Fibroblast of skin of left quadriceps (primary cell): ENCODE results near the gene TGM5.
"Not testable (repeated sequence)": the region's sequence is repeated elsewhere in the genome, so short reads cannot be mapped to it uniquely, and the experiment has no call there.

Experiments used
- DNase-seq, 2 experiments: peaks; one replicate each; pipeline ENCODE4 v3.0.0-alpha.2; 2013; ENCODE audit warnings: low read depth in 2 of 2

The TGM5 gene

GRCh38 chr15:43276563-43277200, 10.0 kb upstream of the TGM5 start:
- no peak for DNase-seq

- DNase-seq, result no peak
These were observed 9.2 kb upstream of the TGM5 start for GRCh38 chr15:43275740-43276562.

GRCh38 chr15:43274136-43274535, 7.4 kb upstream of the TGM5 start:
- DNase-seq, result no peak

DNA sequence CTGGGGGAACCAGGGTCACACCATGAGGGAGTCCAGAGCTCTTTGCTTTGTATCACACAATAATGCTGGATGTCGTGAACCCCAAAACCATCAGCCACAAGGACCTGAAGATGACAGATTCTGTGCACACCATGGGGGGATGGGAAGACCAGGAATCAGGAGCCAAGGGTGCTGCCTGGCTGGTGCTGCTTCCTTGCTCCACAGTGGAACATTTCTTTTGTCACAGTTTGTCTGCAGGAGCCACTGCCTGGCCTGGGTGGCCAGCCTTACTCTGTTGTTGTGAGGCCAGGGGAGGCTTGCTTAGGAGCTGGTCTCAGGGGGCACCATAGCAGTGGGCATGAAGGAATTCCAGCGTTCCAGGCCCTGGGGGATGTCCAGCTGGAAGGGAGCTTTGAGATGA, 6.5 kb upstream of the TGM5 start:
- no peak for DNase-seq

- DNase-seq, result not testable (repeated sequence)
These were observed 5.2 kb upstream of the TGM5 start for GRCh38 chr15:43271908-43272307.

- DNase-seq, result no peak
These were observed 4.1 kb upstream of the TGM5 start for GRCh38 chr15:43270676-43271306.

DNA sequence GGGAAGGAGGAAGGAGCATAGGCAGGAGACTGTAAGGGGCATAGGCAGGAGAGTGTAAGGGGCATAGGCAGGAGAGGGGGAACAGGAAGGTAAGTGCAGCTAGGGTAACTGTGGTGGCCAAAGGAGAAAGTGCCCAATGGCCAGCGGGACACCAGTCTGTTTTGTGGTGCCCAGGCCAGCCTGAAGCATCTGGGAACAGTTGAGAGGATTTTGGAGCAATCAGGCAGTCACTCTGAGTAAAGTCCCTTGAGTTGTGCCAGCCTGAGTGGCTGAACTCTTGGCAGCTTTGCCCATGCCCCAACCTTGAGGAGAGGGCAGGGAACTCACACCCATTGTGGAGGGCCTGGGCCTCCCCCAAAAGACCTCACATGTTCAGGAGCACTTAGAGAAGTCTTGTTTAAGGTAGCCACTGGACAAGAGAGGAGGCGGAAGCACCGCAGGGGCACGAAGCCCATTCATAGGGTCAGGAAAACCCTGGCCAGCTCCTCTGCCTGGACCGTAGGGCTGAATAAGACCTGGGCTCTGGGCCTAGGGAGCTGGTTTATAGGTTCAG, 3.5 kb upstream of the TGM5 start:
- no peak for DNase-seq

DNA sequence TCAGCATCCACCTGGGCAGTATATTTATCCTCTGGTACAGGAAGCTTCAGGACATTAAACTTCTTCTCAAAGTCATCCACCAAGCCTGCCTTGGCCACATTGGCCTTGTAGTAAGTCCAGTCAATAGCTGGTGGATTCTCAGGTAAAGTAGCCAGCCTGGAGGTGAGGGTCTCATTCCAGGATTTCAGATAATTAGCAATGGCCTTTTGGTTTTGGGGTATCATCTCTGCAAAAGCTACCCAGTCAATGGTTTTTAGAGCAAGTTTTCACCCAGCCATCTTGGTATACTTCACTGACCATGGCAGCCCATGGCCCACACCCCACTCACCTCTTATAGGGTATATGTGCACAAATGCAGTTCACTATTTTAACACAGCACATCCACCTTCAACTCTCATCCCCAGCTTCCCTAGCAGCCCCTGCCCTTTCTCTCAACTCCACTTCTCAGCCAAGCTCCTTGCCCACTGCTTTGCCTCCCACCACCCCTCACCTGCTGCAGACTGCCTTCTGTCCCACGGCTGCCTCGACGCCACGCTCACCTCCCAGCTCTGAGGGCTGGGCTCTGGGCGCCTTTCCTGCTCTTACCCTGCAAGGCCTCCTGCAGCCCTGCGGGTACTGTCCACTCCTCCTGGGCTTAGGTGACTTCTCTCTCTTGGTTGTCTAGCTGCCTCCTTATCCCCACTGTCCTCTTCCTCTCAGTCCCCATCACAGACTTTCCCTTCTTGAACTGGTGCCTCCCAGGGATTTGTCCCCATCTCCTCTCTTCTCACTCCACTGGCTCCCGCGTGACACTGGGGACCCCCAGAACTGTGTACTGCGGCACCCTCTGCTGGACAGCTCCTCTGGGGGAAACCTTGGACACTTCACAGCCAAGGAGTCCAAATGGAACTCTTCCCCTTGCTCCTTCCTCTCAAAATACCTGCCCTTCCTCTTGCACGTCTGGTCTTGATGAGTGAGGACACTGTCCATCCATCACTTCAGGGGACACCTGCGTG, 1.7 kb upstream of the TGM5 start:
- DNase-seq, result no peak

- no peak for DNase-seq
These were observed 711 bp upstream of the TGM5 start for GRCh38 chr15:43267439-43267838.

DNA sequence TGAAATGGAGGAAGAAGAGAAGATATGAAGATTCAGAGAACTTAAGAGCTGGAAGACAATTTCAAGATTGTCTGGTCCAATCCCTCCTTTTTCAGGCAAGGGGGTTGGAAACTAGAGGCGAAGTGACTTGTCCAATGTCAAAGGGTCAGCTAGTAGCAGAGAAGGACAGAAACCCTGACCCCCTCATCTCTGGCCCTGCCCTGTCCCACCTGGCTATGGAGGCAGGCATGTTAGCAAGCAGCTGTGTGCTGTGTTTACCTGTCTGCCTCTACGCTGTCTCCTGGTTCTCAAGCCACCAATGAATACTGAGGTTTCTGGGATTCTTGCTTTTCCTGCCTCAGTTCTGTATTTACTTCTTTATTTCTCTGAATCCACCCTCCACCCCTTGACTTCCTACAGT, 342 bp downstream of the TGM5 start:
- no peak for DNase-seq

- no peak for DNase-seq
These were observed 6.6 kb downstream of the TGM5 start for GRCh38 chr15:43260011-43260615.

GRCh38 chr15:43258781-43259180, 7.9 kb downstream of the TGM5 start:
- DNase-seq, result no peak

DNA sequence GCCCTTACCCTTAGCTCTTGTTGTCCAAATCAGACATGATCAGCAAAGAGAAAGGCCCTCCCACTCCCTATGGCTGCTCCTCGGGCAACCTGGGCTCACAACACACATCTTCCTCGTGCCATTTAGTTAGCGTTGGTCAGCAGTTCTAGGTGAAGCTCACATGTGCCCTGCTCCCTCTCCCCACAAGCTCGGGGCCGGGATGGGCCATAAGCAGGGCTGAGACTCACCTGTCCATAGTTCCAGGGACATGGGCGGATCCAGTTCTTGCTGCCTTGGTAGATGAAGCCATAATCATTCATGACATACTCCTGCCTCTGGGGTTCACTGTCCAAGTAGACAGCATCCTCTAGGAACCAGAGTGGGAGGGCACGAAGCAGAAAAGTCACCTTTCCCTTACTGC, 10.4 kb downstream of the TGM5 start:
- DNase-seq, result no peak

GRCh38 chr15:43255376-43255775, 11.4 kb downstream of the TGM5 start:
- no peak for DNase-seq

DNA sequence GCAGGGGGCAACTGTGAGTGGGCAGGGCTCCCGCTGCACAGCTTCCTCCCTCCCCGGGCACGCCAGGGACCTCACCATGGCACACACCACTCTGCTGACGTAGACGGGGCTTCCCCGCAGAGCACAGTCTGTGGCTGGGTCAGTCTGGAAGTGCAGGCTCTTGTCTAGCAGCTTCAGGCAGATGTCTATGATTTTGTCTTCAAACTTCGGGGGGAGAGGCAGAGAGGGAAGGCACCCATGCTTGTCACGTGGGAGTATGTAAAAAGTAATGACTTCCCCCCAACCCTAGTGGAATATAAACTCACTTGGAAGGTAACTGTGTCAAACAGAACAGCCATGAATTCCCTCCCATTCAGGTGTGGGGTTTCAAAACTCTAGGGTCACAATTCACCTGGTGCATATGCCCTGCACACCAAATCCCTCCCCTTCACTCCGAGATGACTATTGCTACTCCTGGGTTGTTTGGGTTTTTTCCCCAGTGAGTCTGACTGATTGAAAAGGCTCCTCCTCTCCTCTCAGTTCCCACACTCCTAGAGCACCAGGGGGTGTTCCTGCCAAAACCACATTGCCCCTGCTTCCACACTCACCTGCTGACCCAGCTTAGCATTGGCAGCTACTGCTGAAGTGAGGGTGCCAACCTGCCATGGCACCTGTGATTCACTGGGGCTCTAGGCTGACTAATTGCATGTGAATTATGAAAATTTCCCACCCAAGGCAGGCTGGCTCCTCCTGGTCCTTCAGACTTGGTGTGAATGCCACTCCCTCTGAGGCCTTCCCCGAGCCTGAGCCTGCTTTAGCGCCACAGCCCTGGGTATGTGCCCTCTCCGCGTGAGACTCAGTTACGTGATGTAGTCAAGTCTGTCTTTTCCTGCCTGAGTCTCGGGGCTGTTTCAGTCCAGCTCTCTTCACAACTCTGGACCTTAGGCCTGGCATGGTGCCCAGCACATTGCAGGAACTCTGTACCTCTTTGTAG, 13.0 kb downstream of the TGM5 start:
- DNase-seq, result no peak

- DNase-seq, result no peak
These were observed 14.9 kb downstream of the TGM5 start for GRCh38 chr15:43251871-43252250.

DNA sequence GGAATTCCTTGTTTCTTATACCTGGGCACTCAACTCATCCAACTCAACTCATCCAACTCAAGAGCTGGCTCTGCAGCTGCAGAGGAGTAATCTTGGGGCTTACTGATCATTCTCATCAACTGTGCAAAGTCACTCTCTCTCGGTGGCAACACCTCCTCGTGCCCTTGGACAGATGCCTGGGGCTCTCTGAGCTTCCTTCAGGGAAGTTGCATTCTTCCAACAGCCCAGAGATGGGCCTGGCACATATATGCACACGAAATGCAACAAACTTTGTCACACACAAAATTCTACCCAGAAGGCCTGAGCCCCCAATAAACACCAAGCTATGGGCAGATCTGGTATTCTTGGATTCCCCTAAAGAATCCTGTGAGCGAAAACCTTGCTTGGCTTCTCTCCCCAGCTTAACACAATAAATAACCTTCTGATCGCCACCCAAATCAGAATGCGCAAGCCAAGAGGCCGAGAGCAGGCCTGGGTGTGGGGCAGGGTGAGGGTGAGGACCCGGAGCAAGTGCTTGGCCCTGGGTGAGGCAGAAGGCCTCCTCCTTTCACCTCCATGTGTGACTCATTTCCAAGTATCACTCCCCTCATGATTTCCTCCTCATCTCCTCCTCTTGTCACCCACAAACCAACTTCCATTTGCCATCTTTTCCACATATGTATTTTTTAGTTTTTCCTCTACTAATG, 15.4 kb downstream of the TGM5 start:
- no peak for DNase-seq

- DNase-seq, result no peak
These were observed 15.9 kb downstream of the TGM5 start for GRCh38 chr15:43250785-43251184.

- peak; percentile 53 to 60 for DNase-seq
These were observed 17.0 kb downstream of the TGM5 start for GRCh38 chr15:43249699-43250203.
